ENCODE data around the gene SOX9.

- TF ChIP-seq, protein P1, sequence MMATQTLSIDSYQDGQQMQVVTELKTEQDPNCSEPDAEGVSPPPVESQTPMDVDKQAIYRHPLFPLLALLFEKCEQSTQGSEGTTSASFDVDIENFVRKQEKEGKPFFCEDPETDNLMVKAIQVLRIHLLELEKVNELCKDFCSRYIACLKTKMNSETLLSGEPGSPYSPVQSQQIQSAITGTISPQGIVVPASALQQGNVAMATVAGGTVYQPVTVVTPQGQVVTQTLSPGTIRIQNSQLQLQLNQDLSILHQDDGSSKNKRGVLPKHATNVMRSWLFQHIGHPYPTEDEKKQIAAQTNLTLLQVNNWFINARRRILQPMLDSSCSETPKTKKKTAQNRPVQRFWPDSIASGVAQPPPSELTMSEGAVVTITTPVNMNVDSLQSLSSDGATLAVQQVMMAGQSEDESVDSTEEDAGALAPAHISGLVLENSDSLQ (IDR thresholded peaks at IDR 0.05): peak; percentile 44; the same call in 1 of the 2 replicates
- no peak for TF ChIP-seq FOXM1 (IDR thresholded peaks at IDR 0.05; ENCODE audit: borderline replicate concordance)
- no peak for TF ChIP-seq SUZ12 (IDR thresholded peaks at IDR 0.05)
These were observed 6.0 kb downstream of the SOX9 start for GRCh38 chr17:72126575-72127486.
